M059J (cell line): ENCODE data around the gene FBXO36. TPM values are rescaled to one million over a fixed set of nuclear protein-coding genes. Genes with fewer than 3 reads are reported as not detected.

Experiments used
- DNase-seq: peaks from one replicate; pipeline ENCODE4 v3.0.0-alpha.2; 2012; ENCODE audit warnings: low read depth
- total RNA-seq: library from RNA; depleted of rRNA; stranded (reverse); fragments of >200 nt; shearing (Covaris generic); gene quantifications from 2 replicates; pipeline ENCODE4 v1.2.3, GENCODE V29; 2014; rRNA removed

Gene FBXO36
- total RNA-seq, 1 experiment from 2014 or later = 2.5 TPM

DNA sequence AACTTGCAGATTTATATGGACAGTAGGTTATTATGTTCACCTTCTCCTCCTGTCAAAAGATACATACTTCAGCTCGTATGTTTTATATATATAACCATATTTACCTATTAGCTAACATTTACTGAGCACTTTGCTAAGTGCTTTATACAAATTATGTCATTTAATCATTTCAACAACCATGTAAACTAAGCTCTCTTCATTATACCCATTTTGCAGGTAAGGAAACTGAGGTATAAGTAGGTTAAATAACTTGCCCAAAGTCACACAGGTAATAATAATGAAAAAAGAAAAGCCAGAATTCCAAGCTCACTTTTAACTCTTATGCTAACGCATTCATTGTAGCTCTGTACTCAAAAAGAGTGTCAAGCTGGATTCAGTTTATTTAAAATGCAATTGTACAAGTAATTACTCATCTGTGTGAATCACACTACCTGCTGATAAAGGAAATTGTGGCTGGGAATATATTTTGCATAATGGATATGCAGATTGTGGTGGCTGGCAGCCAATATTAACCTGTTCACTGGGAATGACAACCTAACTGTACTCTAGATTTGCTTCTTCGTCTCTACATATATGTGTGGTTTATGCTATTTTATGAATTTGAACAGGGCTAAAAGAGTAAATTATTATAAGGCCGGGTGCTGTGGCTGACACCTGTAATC, 125.8 kb downstream of the FBXO36 start:
- no peak for DNase-seq

DNA sequence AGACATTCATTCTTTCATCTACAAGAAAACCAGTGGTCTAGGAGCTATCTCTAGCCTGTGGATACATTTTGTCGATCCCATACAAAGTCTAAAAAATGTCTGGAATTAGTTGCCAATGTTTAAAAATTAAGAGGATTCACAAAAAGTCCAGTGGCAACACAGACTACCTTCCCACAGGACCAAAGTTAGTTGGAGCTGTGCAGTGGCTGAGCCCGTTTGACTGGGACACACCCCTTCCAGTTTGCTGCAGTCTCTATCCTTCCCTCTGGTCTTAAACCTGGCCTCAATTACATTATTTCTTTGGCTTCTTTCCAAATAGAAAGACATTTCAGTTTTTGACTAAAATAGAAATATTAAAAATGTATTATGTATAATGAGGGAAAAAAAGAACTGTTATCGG, 127.8 kb downstream of the FBXO36 start:
- DNase-seq = no peak

DNA sequence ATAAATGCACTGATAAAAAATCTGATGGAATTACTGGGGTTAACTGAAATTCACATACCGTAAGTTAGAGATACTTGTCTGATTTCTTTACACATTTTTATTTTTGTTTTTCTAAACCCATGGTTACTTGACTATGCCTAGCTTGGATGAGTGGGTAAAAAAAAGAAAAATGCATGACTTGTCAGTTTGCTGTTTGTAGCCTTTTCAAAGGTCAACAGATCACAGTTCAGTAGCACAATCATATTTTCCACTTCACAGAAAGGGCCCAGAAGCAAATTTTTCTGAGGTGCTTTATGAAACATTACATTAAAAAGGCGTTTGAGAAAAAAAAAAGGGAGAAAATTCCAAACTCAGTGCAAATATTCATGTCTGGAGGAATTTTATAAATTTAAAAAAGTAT, 130.0 kb downstream of the FBXO36 start:
- DNase-seq = peak; percentile 60

DNA sequence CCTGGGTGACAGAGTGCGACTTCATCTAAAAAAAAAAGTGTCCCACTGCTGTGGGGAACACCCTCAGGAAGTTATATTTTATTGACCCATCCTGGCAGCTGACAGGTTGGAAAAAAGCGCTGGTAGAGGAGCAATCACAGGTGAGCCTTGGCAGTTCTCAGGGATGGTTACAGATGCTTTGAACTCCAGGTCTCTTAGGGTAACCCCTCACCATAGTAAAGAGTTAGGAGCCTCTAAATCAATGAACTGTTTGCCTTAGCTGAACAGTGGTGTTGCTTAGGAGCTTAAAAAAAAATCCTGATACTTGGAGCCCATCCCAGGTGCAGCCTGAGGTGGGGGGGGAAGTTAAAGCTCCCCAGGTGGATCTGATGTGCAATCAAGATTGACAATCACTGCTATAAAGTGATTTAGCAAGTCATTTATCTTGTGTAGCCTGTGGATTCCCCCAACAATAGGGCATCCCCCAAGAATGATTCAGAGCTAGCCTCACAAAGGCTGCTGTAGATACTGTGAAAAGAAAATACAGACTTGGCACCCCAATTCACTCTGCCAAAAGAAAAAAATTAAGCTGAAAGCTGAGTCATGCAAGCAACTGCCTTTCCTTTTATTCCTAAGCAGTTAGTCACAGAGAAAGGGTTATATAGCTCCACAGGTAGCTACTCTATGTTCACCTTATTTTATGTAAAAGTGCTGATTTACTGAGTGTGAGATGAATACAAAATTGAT, 131.6 kb downstream of the FBXO36 start:
- peak; percentile 86 for DNase-seq

DNA sequence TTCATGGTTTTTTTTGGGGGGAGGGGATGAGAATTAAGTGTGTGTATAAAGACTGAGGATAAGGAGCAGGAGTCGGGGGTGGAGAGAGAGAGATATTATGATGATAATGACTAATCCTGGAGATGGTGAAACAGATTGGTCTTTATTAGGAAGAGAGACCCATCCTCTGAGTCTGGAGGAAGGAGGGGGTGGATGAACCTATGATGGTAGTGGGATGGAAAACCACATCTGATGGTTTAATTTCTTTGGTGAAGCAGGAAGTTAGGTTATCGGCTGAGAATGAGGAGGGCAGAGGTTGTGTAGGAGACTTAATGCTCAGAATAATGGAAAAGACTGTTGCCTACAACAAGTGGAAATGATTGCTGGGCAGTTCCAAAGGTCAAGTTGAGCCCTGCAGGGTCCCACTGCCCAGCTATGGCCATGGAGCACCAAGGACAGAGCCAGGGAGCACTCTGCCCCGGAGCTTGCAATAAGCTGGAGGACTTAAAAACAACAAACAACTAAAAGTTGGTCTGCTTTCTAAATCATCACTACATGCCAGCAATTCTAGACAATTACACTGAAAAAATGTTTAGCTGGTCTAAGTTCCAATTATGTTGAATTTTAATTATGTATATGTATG, 138.5 kb downstream of the FBXO36 start:
- no peak for DNase-seq

Other genes starting within 250 kb of the FBXO36 start
- 13.9 and 21.5 TPM in 2 replicates for gene DNER, start 207.9 kb upstream of the FBXO36 start, total RNA-seq
- gene TRIP12, start 494 bp upstream of the FBXO36 start, total RNA-seq = 75.3 and 130 TPM in 2 replicates
- 0.42 and 0.81 TPM in 2 replicates for gene SLC16A14, start 146.4 kb downstream of the FBXO36 start, total RNA-seq